D721Med (cell line): ENCODE results near the gene NME1.
A peak's percentile ranks its signal among the peaks of the same experiment; 100 is the strongest.
"Not testable (repeated sequence)": the region's sequence is repeated elsewhere in the genome, so short reads cannot be mapped to it uniquely, and the experiment has no call there.

Source experiments
- DNase-seq: peaks from one replicate; pipeline ENCODE4 v3.0.0; 2011; ENCODE audit warnings: low spot score; ENCODE audit not compliant: insufficient read length
- FAIRE-seq: peaks from 2 replicates; lab custom pipeline; 2011; peaks lifted over from hg19 to GRCh38; lab: Jason Lieb, UNC
- TF ChIP-seq, protein P1 (sequence below): IDR thresholded peaks from 2 replicates; pipeline ENCODE4 v1.5.1; 2012; ENCODE audit warnings: mild to moderate bottlenecking, control low read depth; ENCODE audit not compliant: insufficient read depth; ENCODE audit errors: missing control alignments

Gene NME1

DNA sequence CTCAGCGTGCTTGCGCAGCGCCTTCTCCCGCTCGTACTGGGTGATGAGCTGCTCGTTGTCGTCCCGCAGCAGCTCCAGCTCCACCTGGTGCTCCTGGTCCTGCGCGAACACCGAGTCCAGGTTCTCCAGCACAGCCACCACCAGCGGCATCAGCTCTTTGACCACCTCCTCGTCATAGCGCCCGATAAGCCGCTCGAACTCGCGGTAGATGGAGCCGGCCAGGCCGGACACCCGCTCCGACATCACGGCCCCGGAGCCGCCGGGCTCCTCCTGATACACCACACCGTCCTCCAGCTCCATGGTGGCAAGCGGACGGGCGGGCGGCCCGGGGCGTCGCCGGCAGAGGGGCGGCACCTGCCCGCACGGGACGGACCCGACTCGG is 33.0 kb upstream of the NME1 start:
- TF ChIP-seq, protein P1, sequence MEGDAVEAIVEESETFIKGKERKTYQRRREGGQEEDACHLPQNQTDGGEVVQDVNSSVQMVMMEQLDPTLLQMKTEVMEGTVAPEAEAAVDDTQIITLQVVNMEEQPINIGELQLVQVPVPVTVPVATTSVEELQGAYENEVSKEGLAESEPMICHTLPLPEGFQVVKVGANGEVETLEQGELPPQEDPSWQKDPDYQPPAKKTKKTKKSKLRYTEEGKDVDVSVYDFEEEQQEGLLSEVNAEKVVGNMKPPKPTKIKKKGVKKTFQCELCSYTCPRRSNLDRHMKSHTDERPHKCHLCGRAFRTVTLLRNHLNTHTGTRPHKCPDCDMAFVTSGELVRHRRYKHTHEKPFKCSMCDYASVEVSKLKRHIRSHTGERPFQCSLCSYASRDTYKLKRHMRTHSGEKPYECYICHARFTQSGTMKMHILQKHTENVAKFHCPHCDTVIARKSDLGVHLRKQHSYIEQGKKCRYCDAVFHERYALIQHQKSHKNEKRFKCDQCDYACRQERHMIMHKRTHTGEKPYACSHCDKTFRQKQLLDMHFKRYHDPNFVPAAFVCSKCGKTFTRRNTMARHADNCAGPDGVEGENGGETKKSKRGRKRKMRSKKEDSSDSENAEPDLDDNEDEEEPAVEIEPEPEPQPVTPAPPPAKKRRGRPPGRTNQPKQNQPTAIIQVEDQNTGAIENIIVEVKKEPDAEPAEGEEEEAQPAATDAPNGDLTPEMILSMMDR = no peak
- no peak for FAIRE-seq
- DNase-seq = peak; percentile 39

DNA sequence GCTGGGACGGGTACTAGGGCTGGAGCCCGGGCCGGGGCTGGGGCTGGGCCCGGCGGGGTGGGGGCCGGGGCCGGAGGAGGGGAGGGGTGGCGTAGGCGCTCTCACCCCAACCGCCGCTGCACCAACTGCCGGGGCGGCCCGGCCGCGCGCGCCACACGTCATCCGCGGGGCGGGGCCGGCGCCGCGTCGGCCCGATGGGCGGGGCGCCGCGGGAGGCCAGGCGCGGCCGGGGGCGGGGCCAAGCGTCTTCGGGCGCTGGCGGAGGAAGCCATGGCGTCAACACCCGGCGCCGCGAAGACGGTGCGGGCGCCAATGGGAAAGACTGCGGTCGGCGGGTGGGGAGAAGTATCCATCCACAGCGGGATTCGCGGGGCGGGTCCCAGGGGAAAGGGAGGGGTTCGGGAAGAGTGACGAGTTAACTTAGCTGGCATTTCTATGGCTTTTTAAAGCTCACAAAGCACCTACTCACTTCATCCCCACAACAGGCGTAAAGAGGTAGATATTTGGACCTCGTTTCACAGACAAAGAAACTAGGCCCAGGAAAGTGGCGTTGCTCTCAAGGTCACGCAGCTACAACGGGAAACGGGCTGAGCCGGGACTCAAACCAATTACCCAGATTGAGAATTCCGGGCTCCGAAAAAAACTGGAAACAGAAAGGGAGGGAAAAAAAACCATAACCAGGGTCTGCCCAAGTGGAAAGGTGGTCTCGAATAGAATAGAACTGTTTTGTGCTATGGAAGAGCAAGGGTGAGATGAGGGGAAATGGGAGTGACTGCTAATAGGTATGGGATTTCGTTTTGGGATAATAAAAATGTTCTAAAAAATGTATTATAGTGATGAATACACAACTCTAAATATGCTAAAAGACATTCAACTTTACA is 32.4 kb upstream of the NME1 start, which contains the start of gene SPAG9:
Gene SPAG9, minus strand, starts transcription at position 130 of the 881 bp plus-strand sequence. CDS start 212 bp downstream, outside the sequence.
- DNase-seq (peak; percentile 86), FAIRE-seq (no peak)
- TF ChIP-seq, protein P1 = no peak

DNA sequence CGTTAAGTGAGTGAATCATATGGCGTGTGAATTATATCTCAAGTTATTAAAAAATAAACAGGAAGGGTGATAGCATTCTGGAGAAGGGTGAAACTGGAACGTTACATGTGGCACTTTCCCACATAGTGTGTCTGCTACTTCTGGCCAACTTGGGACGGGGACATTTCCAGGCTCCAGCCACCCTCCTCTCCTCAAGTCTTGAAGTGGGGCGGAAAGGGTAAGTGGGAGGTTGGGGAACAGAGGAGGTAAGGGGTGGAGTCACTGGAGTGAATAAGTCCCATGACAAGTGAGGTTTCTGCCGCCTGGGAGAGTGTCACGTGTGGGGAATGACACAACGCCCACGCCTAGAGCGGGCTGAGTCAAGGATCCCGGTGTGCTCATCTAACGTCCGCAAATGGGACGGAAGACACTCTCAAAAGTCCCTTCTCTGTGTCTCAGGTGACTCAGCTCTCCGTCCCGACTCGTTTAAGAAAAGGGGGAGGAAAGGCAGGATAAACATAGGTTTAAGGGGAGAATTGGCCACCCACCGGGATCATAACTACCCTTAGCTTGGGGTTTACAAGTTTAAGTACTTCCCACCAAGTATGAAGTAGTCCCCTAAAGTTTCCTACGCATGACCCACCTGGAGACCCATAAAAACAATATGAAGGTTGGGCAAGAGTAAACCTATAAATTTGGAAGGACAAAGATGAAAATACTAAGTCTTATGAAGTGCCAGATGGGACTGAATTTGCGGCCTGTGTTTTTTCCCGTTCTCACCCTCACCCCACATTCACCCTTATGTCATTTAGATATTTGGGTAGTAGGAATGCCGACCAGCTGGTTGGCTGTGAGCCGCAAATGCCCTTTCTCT is 31.5 kb upstream of the NME1 start:
- FAIRE-seq (no peak), DNase-seq (no peak)
- TF ChIP-seq, protein P1 = no peak

DNA sequence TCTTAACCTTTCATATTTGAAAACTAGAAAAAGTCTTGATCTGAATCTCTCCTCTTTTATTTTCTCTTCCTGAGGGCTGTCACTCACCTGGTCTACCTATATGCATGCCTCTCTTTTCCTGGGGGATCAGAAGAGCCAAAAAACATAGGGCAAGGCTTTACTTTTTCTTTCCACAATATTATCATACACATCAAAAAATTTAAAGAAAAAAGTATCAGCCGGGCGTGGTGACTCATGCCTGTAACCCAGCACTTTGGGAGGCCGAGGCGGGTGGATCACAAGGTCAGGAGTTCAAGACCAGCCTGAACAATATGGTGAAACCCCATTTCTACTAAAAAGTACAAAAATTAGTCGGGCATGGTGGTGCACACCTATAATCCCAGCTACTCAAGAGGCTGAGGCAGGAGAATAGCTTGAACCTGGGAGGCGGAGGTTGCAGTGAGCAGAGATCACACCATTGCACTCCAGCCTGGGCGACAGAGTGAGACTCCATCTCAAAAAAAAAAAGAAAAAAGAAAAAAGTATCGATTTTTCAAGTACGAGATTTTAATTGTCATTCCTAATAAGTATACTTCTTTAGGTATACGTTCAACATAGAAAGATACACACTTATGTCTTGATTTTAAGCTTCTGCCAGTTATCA is 30.8 kb upstream of the NME1 start:
- FAIRE-seq, DNase-seq: not testable (repeated sequence)

DNA sequence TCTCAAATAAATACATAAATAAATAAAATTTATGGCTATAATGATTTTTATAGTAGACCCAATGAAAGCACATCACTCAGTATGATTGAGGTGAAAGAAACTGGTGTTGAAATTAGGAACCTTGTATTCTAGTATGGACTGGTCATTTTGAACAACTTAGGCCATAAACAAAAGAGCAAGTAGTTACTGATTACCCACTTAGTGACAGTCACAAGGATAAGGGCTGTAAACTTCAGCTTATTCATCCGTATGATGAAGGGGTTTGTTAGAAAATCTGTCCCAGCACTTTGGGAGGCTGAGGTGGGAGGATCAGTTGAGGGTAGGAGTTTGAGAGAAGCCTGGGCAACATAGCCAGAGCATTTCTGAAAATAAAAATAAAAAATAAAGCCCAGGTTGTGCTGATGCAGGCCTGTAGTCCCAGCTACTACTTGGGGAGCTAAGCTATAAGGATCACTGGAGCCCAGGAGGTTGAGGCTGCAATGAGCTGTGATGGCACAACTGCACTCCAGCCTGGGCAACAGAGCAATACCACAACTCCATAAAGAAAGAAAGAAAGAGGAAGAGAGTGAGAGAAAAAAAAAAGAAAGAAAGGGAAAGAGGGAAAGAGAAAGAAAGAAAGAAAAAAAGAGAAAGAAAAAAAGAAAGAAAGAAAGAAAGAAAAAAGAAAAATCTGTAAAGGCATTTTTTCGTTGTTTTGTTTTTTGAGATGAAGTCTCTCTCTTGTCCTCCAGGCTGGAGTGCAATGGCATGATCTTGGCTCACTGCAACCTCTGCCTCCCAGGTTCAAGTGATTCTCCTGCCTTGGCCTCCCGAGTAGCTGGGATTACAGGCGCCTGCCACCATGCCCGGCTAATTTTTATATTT is 28.5 kb upstream of the NME1 start:
- TF ChIP-seq, protein P1 = no peak
- DNase-seq (no peak), FAIRE-seq (no peak)

DNA sequence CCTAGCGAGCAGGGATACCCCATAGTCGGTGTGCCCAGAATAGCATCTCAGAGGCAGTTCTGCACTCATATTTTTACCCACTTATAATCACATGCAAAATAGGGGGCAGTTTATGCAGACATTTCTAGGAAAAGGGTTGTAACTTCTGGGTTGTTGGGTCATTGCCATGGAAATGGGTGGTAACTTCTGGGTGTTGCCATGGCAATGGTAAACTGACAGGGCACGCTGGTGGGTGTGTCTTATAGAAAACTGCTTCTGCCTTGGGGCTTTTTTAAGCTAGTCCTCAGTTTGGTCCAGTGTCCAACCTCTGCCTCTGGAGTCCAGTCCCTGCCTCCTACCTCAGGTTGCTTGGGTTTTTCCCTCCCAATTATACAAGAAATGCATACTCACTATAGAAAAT is 25.3 kb upstream of the NME1 start:
- FAIRE-seq = no peak
- TF ChIP-seq, protein P1 = no peak
- DNase-seq = no peak
